Upper lobe of left lung (tissue), 6 donors: Measurements from ENCODE around the gene CLRN3. TPM values are rescaled to one million over a fixed set of nuclear protein-coding genes. Genes with fewer than 3 reads are reported as not detected.

Experiments used
- ATAC-seq, 2 donors: fragments of 200-7000 bp; cut with Tn5 transposase; one replicate each; pipeline ENCODE4 v1.9.1; 2022; ENCODE audit warnings: mild to moderate bottlenecking in 2 of 2, moderate library complexity in 2 of 2; ENCODE audit not compliant: low FRiP score in 2 of 2
- DNase-seq, 2 donors: peaks; one replicate each; pipeline ENCODE4 v3.0.0-alpha.2; 2019 to 2020
- H3K27ac ChIP-seq, 4 donors: fragments of 200-600 bp; sonication (generic); one replicate each; pipeline ENCODE4 v1.5.1; 2016 to 2019
- H3K27me3 ChIP-seq, 4 donors: fragments of 200-600 bp; sonication (generic); one replicate each; pipeline ENCODE4 v1.5.1; 2017 to 2019
- H3K36me3 ChIP-seq, 4 donors: fragments of 200-600 bp; sonication (generic); one replicate each; pipeline ENCODE4 v1.5.1; 2016 to 2019
- H3K4me1 ChIP-seq, 4 donors: fragments of 200-600 bp; sonication (generic); one replicate each; pipeline ENCODE4 v1.5.1; 2018 to 2019
- H3K4me3 ChIP-seq, 4 donors: fragments of 200-600 bp; sonication (generic); one replicate each; pipeline ENCODE4 v1.5.1; 2017 to 2019; ENCODE audit warnings: mild to moderate bottlenecking in 2 of 4, moderate library complexity in 1 of 4
- H3K9me3 ChIP-seq, 4 donors: fragments of 200-600 bp; sonication (generic); one replicate each; pipeline ENCODE4 v1.5.1; 2018 to 2019
- EP300 ChIP-seq, 4 donors: sonication (generic); formaldehyde crosslinking; IDR thresholded peaks; one replicate each; pipeline ENCODE4 v1.5.1; 2017; ENCODE audit warnings: antibody characterized with exemption in 4 of 4, control low read depth in 2 of 4
- POLR2A ChIP-seq, 4 donors: fragments of 450-650 bp; IDR thresholded peaks; one replicate each; pipeline ENCODE4 v1.5.1; 2016 to 2017; ENCODE audit warnings: antibody characterized with exemption in 4 of 4, mild to moderate bottlenecking in 2 of 4
- POLR2AphosphoS5 ChIP-seq, 2 donors: sonication (generic); formaldehyde crosslinking; IDR thresholded peaks; one replicate each; pipeline ENCODE4 v1.5.1; 2017; ENCODE audit warnings: antibody characterized with exemption in 2 of 2
- WGBS, 2 donors: methylation state at CpG; one replicate each; pipeline ENCODE4 v1.1.5; 2017 to 2018; 5-methylcytosine and 5-hydroxymethylcytosine counted together
- total RNA-seq, 6 donors: library from RNA; depleted of rRNA in 4 of 6; stranded (reverse); fragments of >200 nt in 4 of 6; gene quantifications; one replicate each; pipeline versions ENCODE4 v1.1.0 to v1.2.1, GENCODE V29; 2016 to 2021
- TF ChIP-seq, protein P1 (sequence below), 6 experiments: fragments of 450-650 bp in 4 of 6; fragments of 200-600 bp in 2 of 6; sonication (generic) in 2 of 6; IDR thresholded peaks; one replicate each; pipeline ENCODE4 v1.5.1; 2016 to 2019; ENCODE audit warnings: antibody characterized with exemption in 6 of 6
- donor health status: DM: no; HTN: no; CAD: no; lungs with moderate emphysema.
- donor health status: DM: no; HTN: yes; CAD: no; lungs with severe emphysema.

The CLRN3 gene
- total RNA-seq, 6 donors from 2014 or later, result 0.37 to 0.49 TPM; not detected in 4

- DNase-seq (no peak), ATAC-seq (no peak)
- H3K27ac ChIP-seq, result no peak overlapping the region
- H3K27me3 ChIP-seq, result no peaks in the 10 kb centered on the region
- TF ChIP-seq, protein P1, sequence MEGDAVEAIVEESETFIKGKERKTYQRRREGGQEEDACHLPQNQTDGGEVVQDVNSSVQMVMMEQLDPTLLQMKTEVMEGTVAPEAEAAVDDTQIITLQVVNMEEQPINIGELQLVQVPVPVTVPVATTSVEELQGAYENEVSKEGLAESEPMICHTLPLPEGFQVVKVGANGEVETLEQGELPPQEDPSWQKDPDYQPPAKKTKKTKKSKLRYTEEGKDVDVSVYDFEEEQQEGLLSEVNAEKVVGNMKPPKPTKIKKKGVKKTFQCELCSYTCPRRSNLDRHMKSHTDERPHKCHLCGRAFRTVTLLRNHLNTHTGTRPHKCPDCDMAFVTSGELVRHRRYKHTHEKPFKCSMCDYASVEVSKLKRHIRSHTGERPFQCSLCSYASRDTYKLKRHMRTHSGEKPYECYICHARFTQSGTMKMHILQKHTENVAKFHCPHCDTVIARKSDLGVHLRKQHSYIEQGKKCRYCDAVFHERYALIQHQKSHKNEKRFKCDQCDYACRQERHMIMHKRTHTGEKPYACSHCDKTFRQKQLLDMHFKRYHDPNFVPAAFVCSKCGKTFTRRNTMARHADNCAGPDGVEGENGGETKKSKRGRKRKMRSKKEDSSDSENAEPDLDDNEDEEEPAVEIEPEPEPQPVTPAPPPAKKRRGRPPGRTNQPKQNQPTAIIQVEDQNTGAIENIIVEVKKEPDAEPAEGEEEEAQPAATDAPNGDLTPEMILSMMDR (IDR thresholded peaks at IDR 0.05), result no peak
- no peak for TF ChIP-seq POLR2AphosphoS5 (IDR thresholded peaks at IDR 0.05)
- TF ChIP-seq POLR2A (IDR thresholded peaks at IDR 0.05), result no peak
- TF ChIP-seq EP300 (IDR thresholded peaks at IDR 0.05), result no peak
- H3K36me3 ChIP-seq, result no peaks in the 10 kb centered on the region
- no peaks in the 10 kb centered on the region for H3K4me1 ChIP-seq
- no peak overlapping the region for H3K4me3 ChIP-seq
- no peaks in the 10 kb centered on the region for H3K9me3 ChIP-seq
These were observed 3.8 kb upstream of the CLRN3 start for GRCh38 chr10:127896590-127896989.

- no peak overlapping the region for H3K4me3 ChIP-seq
- H3K27ac ChIP-seq, result no peak overlapping the region
- no peaks in the 10 kb centered on the region for H3K36me3 ChIP-seq
- no peaks in the 10 kb centered on the region for H3K27me3 ChIP-seq
- DNase-seq (no peak), ATAC-seq (no peak)
- peaks cover 0 to 6% (median 2%) of the 10 kb centered on the region in 4 donors for H3K4me1 ChIP-seq
- TF ChIP-seq EP300 (IDR thresholded peaks at IDR 0.05) (no peak), POLR2AphosphoS5 (IDR thresholded peaks at IDR 0.05) (no peak), POLR2A (IDR thresholded peaks at IDR 0.05) (no peak)
- TF ChIP-seq, protein P1 (IDR thresholded peaks at IDR 0.05), result no peak
- H3K9me3 ChIP-seq, result no peaks in the 10 kb centered on the region
- 73 to 85% methylated on average over 1 of the region's 1 CpG for WGBS, 2 donors
These were observed 1.4 kb upstream of the CLRN3 start for GRCh38 chr10:127894146-127894545.

- no peak overlapping the region for H3K4me3 ChIP-seq
- no peak overlapping the region for H3K27ac ChIP-seq
- H3K27me3 ChIP-seq, result no peaks in the 10 kb centered on the region
- H3K4me1 ChIP-seq, result peaks cover 0 to 6% (median 2%) of the 10 kb centered on the region in 4 donors
- no peaks in the 10 kb centered on the region for H3K36me3 ChIP-seq
- TF ChIP-seq POLR2A (IDR thresholded peaks at IDR 0.05), result no peak
- no peak for TF ChIP-seq POLR2AphosphoS5 (IDR thresholded peaks at IDR 0.05)
- no peak for TF ChIP-seq EP300 (IDR thresholded peaks at IDR 0.05)
- TF ChIP-seq, protein P1 (IDR thresholded peaks at IDR 0.05), result no peak
- 79 to 86% methylated on average over 2 to 3 of the region's 3 CpGs for WGBS, 2 donors
- no peaks in the 10 kb centered on the region for H3K9me3 ChIP-seq
- DNase-seq (peak in 1 of 2 donors; percentile 10), ATAC-seq (no peak)
These were observed 1.9 kb downstream of the CLRN3 start for GRCh38 chr10:127890832-127891334.

DNA sequence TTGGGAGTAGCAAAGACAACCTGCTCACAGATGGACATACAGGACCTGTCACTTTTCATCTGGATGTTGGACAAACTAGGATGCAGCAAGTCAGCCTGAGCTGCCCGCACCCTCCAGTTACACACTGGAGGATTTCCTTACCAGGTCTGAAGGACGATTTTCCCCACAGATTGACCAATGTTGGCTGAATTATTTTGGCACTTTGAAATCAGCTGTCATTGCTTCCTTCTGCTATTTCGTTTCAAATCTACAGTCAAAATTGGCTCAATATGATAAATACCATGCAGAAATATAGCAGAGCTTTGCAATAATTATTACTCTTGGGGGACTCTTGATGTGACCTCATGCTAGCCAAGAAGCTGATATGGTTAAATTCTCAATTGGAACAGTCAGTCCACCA, 2.5 kb downstream of the CLRN3 start:
- 60 to 66% methylated on average over 3 of the region's 3 CpGs for WGBS, 2 donors
- no peak for TF ChIP-seq POLR2A (IDR thresholded peaks at IDR 0.05)
- TF ChIP-seq, protein P1 (IDR thresholded peaks at IDR 0.05), result no peak
- no peaks in the 10 kb centered on the region for H3K36me3 ChIP-seq
- H3K4me3 ChIP-seq, result no peak overlapping the region
- DNase-seq (no peak), ATAC-seq (no peak)
- H3K27ac ChIP-seq, result no peak overlapping the region
- no peaks in the 10 kb centered on the region for H3K27me3 ChIP-seq
- no peaks in the 10 kb centered on the region for H3K9me3 ChIP-seq
- H3K4me1 ChIP-seq, result peaks cover 0 to 6% (median 2%) of the 10 kb centered on the region in 4 donors

GRCh38 chr10:127889605-127890195, 3.0 kb downstream of the CLRN3 start:
- Histone ChIP-seq H3K27me3 (no peaks in the 10 kb centered on the region), H3K4me1 (peaks cover 0 to 6% (median 2%) of the 10 kb centered on the region in 4 donors), H3K4me3 (no peak overlapping the region), H3K9me3 (no peaks in the 10 kb centered on the region), H3K27ac (peak overlapping the region in 1 of 4 donors; percentile 52), H3K36me3 (no peaks in the 10 kb centered on the region)
- ATAC-seq, result peak; percentile 15 to 60
- TF ChIP-seq POLR2AphosphoS5 (IDR thresholded peaks at IDR 0.05), result peak in 1 of 2 donors; percentile 62
- TF ChIP-seq, protein P1 (IDR thresholded peaks at IDR 0.05), result no peak
- DNase-seq, result no peak
- WGBS, 2 donors, result 36 to 44% methylated on average over 4 of the region's 4 CpGs
